H1 (cell line): Measurements from ENCODE around the gene PACS1. TPM values are rescaled to one million over a fixed set of nuclear protein-coding genes. Genes with fewer than 3 reads are reported as not detected.

ENCODE experiments used
- CTCF ChIA-PET: fragments of 300-600 bp; sonication (Branson Sonifier 250); formaldehyde crosslinking; loops from one replicate; lab custom pipeline; 2021; ENCODE audit not compliant: partially characterized antibody; lab: Charles Lee
- POLR2A ChIA-PET: fragments of 300-600 bp; sonication (Branson Sonifier 250); formaldehyde crosslinking; loops from one replicate; lab custom pipeline; 2021; ENCODE audit warnings: inconsistent platforms; ENCODE audit not compliant: partially characterized antibody; lab: Charles Lee
- DNase-seq, 2 experiments: peaks; one replicate each; pipeline versions ENCODE4 v3.0.0 to v3.0.0-alpha.2; 2010 to 2022; ENCODE audit warnings: low spot score in 2 of 2, low read depth in 1 of 2, mixed read lengths in 1 of 2
- FAIRE-seq: peaks from 2 replicates; lab custom pipeline; 2011; peaks lifted over from hg19 to GRCh38; lab: Jason Lieb, UNC
- H2AFZ ChIP-seq: 2 replicates; pipeline ENCODE4 v1.8.1; 2012; ENCODE audit warnings: low read length, inconsistent platforms
- H2AK5ac ChIP-seq: 2 replicates; pipeline ENCODE4 v1.6.1; 2013; ENCODE audit warnings: low read depth, low read length
- H2BK120ac ChIP-seq: replicated peaks from 2 replicates; pipeline ENCODE3; 2013; ENCODE audit warnings: low read depth, low read length, inconsistent platforms
- H2BK12ac ChIP-seq: 2 replicates; pipeline ENCODE4 v1.6.1; 2013; ENCODE audit warnings: low read depth, low read length
- H2BK15ac ChIP-seq: 2 replicates; pipeline ENCODE4 v1.6.1; 2013; ENCODE audit warnings: low read length
- H2BK20ac ChIP-seq: 2 replicates; pipeline ENCODE4 v1.6.1; 2013; ENCODE audit warnings: low read length
- H2BK5ac ChIP-seq: 2 replicates; pipeline ENCODE4 v1.6.1; 2013; ENCODE audit warnings: low read depth, low read length
- H3K14ac ChIP-seq: 2 replicates; pipeline ENCODE4 v1.6.1; 2013; ENCODE audit warnings: inconsistent platforms; ENCODE audit not compliant: insufficient read length
- H3K18ac ChIP-seq: 2 replicates; pipeline ENCODE4 v1.6.1; 2013; ENCODE audit warnings: low read length; ENCODE audit errors: extremely low read depth
- H3K23ac ChIP-seq: 2 replicates; pipeline ENCODE4 v1.6.1; 2013; ENCODE audit warnings: inconsistent platforms; ENCODE audit not compliant: insufficient read length
- H3K23me2 ChIP-seq: 2 replicates; pipeline ENCODE4 v1.6.1; 2013; ENCODE audit warnings: low read depth, low read length
- H3K27ac ChIP-seq: 2 replicates; pipeline ENCODE4 v1.6.1; 2011; ENCODE audit warnings: low read depth, low read length, inconsistent platforms
- H3K27me3 ChIP-seq, 4 experiments: replicated peaks in 1 of 4; 1 replicate in 1 of 4; 2 replicates in 3 of 4; pipeline versions ENCODE4 v1.6.1 to v1.8.1; 2011 to 2013; ENCODE audit warnings: low read length in 3 of 4, mild to moderate bottlenecking in 3 of 4, inconsistent platforms in 2 of 4, mixed read lengths in 2 of 4, moderate library complexity in 1 of 4; ENCODE audit not compliant: control insufficient read depth in 3 of 4, insufficient read depth in 3 of 4; ENCODE audit errors: extremely low read depth in 1 of 4
- H3K36me3 ChIP-seq, 4 experiments: 2 replicates each; pipeline versions ENCODE4 v1.6.1 to v1.8.1; 2011 to 2013; ENCODE audit warnings: mild to moderate bottlenecking in 4 of 4, low read length in 3 of 4, moderate library complexity in 2 of 4, control low read depth in 1 of 4, inconsistent platforms in 1 of 4; ENCODE audit not compliant: insufficient read depth in 4 of 4, control insufficient read depth in 2 of 4
- H3K4ac ChIP-seq: replicated peaks from 2 replicates; pipeline ENCODE3; 2013; ENCODE audit warnings: low read length, low read depth, mixed read lengths, inconsistent platforms; ENCODE audit not compliant: insufficient read length
- H3K4me1 ChIP-seq, 4 experiments: replicated peaks in 1 of 4; 1 replicate in 1 of 4; 2 replicates in 3 of 4; pipeline versions ENCODE4 v1.6.1 to v1.8.1; 2011 to 2013; ENCODE audit warnings: low read length in 3 of 4, inconsistent platforms in 2 of 4, mixed read lengths in 1 of 4; ENCODE audit not compliant: insufficient read depth in 4 of 4, control insufficient read depth in 3 of 4
- H3K4me2 ChIP-seq, 2 experiments: 2 replicates each; pipeline versions ENCODE4 v1.6.1 to v1.8.1; 2011 to 2013; ENCODE audit warnings: low read depth in 2 of 2, low read length in 2 of 2, control low read depth in 1 of 2, inconsistent platforms in 1 of 2, mild to moderate bottlenecking in 1 of 2; ENCODE audit not compliant: insufficient read depth in 1 of 2
- H3K4me3 ChIP-seq, 4 experiments: fragments of 200-600, 300-600 bp in 1 of 4; sonication (generic), shearing (Covaris generic), sonication (Bioruptor Twin) in 1 of 4; 2 replicates each; pipeline versions ENCODE4 v1.5.1 to v1.8.1; 2011 to 2016; ENCODE audit warnings: low read length in 4 of 4, low read depth in 3 of 4, control low read depth in 2 of 4, inconsistent platforms in 2 of 4, mild to moderate bottlenecking in 2 of 4, mixed read lengths in 1 of 4, moderate library complexity in 1 of 4; ENCODE audit not compliant: insufficient read depth in 2 of 4; ENCODE audit errors: extremely low read depth in 1 of 4
- H3K56ac ChIP-seq: replicated peaks from 2 replicates; pipeline ENCODE3; 2013; ENCODE audit warnings: low read depth, mild to moderate bottlenecking, mixed read lengths, low read length, inconsistent platforms; ENCODE audit not compliant: insufficient read length
- H3K79me1 ChIP-seq: 2 replicates; pipeline ENCODE4 v1.6.1; 2013; ENCODE audit warnings: low read depth, low read length, control low read depth
- H3K79me2 ChIP-seq, 2 experiments: 2 replicates each; pipeline versions ENCODE4 v1.6.1 to v1.8.1; 2012 to 2013; ENCODE audit warnings: low read length in 2 of 2, mild to moderate bottlenecking in 2 of 2, inconsistent platforms in 1 of 2; ENCODE audit not compliant: insufficient read depth in 2 of 2, control insufficient read depth in 1 of 2
- H3K9ac ChIP-seq, 4 experiments: replicated peaks in 1 of 4; 1 replicate in 1 of 4; 2 replicates in 3 of 4; pipeline versions ENCODE4 v1.6.1 to v1.8.1; 2011 to 2013; ENCODE audit warnings: low read depth in 3 of 4, low read length in 3 of 4, control low read depth in 2 of 4, mild to moderate bottlenecking in 2 of 4, moderate library complexity in 2 of 4, inconsistent platforms in 1 of 4; ENCODE audit errors: extremely low read depth in 1 of 4
- H3K9me3 ChIP-seq, 2 experiments: 2 replicates each; pipeline versions ENCODE4 v1.6.1 to v1.8.1; 2012 to 2013; ENCODE audit warnings: mild to moderate bottlenecking in 2 of 2, moderate library complexity in 2 of 2, control low read depth in 1 of 2, inconsistent platforms in 1 of 2, low read depth in 1 of 2, low read length in 1 of 2, mixed read lengths in 1 of 2; ENCODE audit not compliant: insufficient read depth in 2 of 2
- H4K20me1 ChIP-seq, 2 experiments: replicated peaks in 1 of 2; 2 replicates each; pipeline versions ENCODE3 to v1.8.1; 2011 to 2013; ENCODE audit warnings: inconsistent platforms in 2 of 2, low read length in 2 of 2, mild to moderate bottlenecking in 1 of 2; ENCODE audit not compliant: insufficient read depth in 2 of 2, control insufficient read depth in 1 of 2
- H4K5ac ChIP-seq: 2 replicates; pipeline ENCODE4 v1.6.1; 2013; ENCODE audit warnings: low read length, low read depth, mixed read lengths, inconsistent platforms; ENCODE audit not compliant: insufficient read length
- H4K8ac ChIP-seq: 2 replicates; pipeline ENCODE4 v1.8.0; 2013; ENCODE audit warnings: mild to moderate bottlenecking, moderate library complexity, low read length, inconsistent platforms; ENCODE audit not compliant: insufficient read depth; ENCODE audit errors: extremely low read depth
- H4K91ac ChIP-seq: replicated peaks from 2 replicates; pipeline ENCODE3; 2013; ENCODE audit warnings: low read length, mixed read lengths, inconsistent platforms; ENCODE audit not compliant: insufficient read length
- MAX ChIP-seq: IDR thresholded peaks from 2 replicates; pipeline ENCODE4 v1.6.1; 2012; ENCODE audit warnings: inconsistent platforms
- polyA plus RNA-seq, 7 experiments: library from polyadenylated mRNA; depleted of rRNA in 3 of 7; stranded (reverse) in 5 of 7; unstranded in 2 of 7; fragments of >200 nt in 5 of 7; fragments of 200-250 nt in 2 of 7; gene quantifications; 1 replicate in 5 of 7; 2 replicates in 1 of 7; 4 replicates in 1 of 7; pipeline versions ENCODE4 v1.2.1 to v1.2.3, GENCODE V29; 2011 to 2013; ENCODE audit warnings: missing spikeins in 2 of 7, mixed read lengths in 2 of 7
- total RNA-seq: library from RNA; stranded (reverse); fragmentation: NEBNext Ultra II Directional; extraction: Animal tissue kit (Norgen Biotek cat#: 25700); gene quantifications from 2 replicates; pipeline ENCODE4 v1.2.1, GENCODE V29; 2021

Gene PACS1
- total and polyA plus RNA-seq, 2 of the 8 experiments (the other 6 are each of a cell fraction or from before 2014, with no cell fraction given): 11.5 to 36.0 TPM

GRCh38 chr11:66157182-66157864 is 87.3 kb downstream of the PACS1 start:
- H4K8ac ChIP-seq: no peak overlapping the region
- H3K23ac ChIP-seq: no peak overlapping the region
- no peaks in the 10 kb centered on the region for H3K79me2 ChIP-seq
- no peak overlapping the region for H2AK5ac ChIP-seq
- H2BK12ac ChIP-seq: no peak overlapping the region
- H3K14ac ChIP-seq: no peak overlapping the region
- H3K27me3 ChIP-seq: no peaks in the 10 kb centered on the region
- no peak overlapping the region for H3K18ac ChIP-seq
- H3K9ac ChIP-seq: no peak overlapping the region
- H3K4ac ChIP-seq: no peak overlapping the region
- ChIA-PET CTCF (no interaction called here), POLR2A (no interaction called here)
- no peaks in the 10 kb centered on the region for H3K36me3 ChIP-seq
- H3K56ac ChIP-seq: no peak overlapping the region
- H4K91ac ChIP-seq: no peak overlapping the region
- no peak overlapping the region for H2BK20ac ChIP-seq
- no peaks in the 10 kb centered on the region for H3K9me3 ChIP-seq
- DNase-seq: no peak
- TF ChIP-seq MAX: no peak
- H2BK120ac ChIP-seq: no peak overlapping the region
- H3K4me1 ChIP-seq: no peaks in the 10 kb centered on the region
- H3K23me2 ChIP-seq: peaks cover 2% of the 10 kb centered on the region; the same call in 1 of the 2 replicates
- no peaks in the 10 kb centered on the region; the same call in 1 of the 2 replicates for H3K79me1 ChIP-seq
- no peak overlapping the region for H4K5ac ChIP-seq
- H2BK15ac ChIP-seq: no peak overlapping the region
- no peak overlapping the region for H3K4me2 ChIP-seq
- H2AFZ ChIP-seq: no peak overlapping the region
- no peak for FAIRE-seq
- H3K4me3 ChIP-seq: no peak overlapping the region
- no peak overlapping the region for H2BK5ac ChIP-seq
- no peak overlapping the region for H3K27ac ChIP-seq
- no peaks in the 10 kb centered on the region for H4K20me1 ChIP-seq
